Ammon's horn (tissue), 1 donor: ENCODE results near the gene SEC14L3.

ENCODE experiments used
- DNase-seq: peaks from one replicate; pipeline ENCODE4 v3.0.0-alpha.2; 2016; ENCODE audit warnings: low spot score

SEC14L3 gene

GRCh38 chr22:30444632-30445437 is 27.0 kb downstream of the SEC14L3 start:
- DNase-seq = peak; percentile 62

GRCh38 chr22:30441088-30441487 is 30.7 kb downstream of the SEC14L3 start:
- DNase-seq = no peak

GRCh38 chr22:30439836-30440235 is 32.0 kb downstream of the SEC14L3 start:
- no peak for DNase-seq

- DNase-seq = no peak
These were observed 32.6 kb downstream of the SEC14L3 start for GRCh38 chr22:30439226-30439625.

- no peak for DNase-seq
These were observed 33.3 kb downstream of the SEC14L3 start for GRCh38 chr22:30438559-30438958.

GRCh38 chr22:30436196-30436595 is 35.6 kb downstream of the SEC14L3 start:
- DNase-seq = no peak

- DNase-seq = no peak
These were observed 36.1 kb downstream of the SEC14L3 start for GRCh38 chr22:30435674-30436126.

- no peak for DNase-seq
These were observed 37.0 kb downstream of the SEC14L3 start for GRCh38 chr22:30434843-30435242.

- no peak for DNase-seq
These were observed 38.0 kb downstream of the SEC14L3 start for GRCh38 chr22:30433773-30434172.

- no peak for DNase-seq
These were observed 38.6 kb downstream of the SEC14L3 start for GRCh38 chr22:30433227-30433626.

- DNase-seq = no peak
These were observed 39.3 kb downstream of the SEC14L3 start for GRCh38 chr22:30432520-30432919.

- DNase-seq = no peak
These were observed 39.7 kb downstream of the SEC14L3 start for GRCh38 chr22:30432096-30432495.

- DNase-seq = no peak
These were observed 40.9 kb downstream of the SEC14L3 start for GRCh38 chr22:30430933-30431332.

GRCh38 chr22:30429887-30430286 is 41.9 kb downstream of the SEC14L3 start:
- no peak for DNase-seq

GRCh38 chr22:30427871-30428270 is 43.9 kb downstream of the SEC14L3 start:
- DNase-seq = no peak

- DNase-seq = peak; percentile 81
These were observed 45.1 kb downstream of the SEC14L3 start for GRCh38 chr22:30426388-30427353.

GRCh38 chr22:30425616-30426387 is 46.0 kb downstream of the SEC14L3 start, which contains the start of gene MTFP1:
Gene MTFP1, plus strand, starts transcription at chr22:30425768. Its CDS starts 112 bp downstream, at chr22:30425880.
- DNase-seq = peak; percentile 48

GRCh38 chr22:30425327-30425615 is 46.5 kb downstream of the SEC14L3 start:
- DNase-seq = no peak

- no peak for DNase-seq
These were observed 47.1 kb downstream of the SEC14L3 start for GRCh38 chr22:30424534-30425326.

- DNase-seq = peak; percentile 99
These were observed 47.8 kb downstream of the SEC14L3 start for GRCh38 chr22:30423959-30424533.
